ENCODE measurements around the gene HDAC9.

The HDAC9 gene

GRCh38 chr7:18494821-18495408 is 634 bp upstream of the HDAC9 start:
- no peak for DNase-seq (ENCODE audit: low read depth)

GRCh38 chr7:18496341-18496700 is 772 bp downstream of the HDAC9 start:
- DNase-seq (ENCODE audit: low read depth): no peak

GRCh38 chr7:18497082-18497481 is 1.5 kb downstream of the HDAC9 start:
- no peak for DNase-seq (ENCODE audit: low read depth)

DNA sequence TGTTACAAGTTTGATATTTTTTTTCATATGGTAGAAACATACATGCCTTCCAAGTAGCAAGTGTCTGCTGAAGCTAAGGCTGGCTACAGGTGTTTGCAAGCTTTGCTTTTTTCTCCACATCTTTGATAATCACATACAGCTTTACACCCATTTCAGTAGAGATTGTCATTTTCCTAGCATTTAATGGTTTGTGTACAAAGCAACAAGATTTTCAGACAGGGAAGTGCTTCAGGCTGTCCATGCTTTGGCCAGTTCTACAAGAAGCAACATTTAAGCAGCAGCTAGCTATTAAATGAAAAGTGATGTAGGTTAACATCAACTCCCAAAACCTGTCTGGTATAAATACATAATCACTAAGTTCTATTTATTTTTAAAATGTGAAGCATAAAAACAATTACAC is 2.3 kb downstream of the HDAC9 start:
- no peak for DNase-seq (ENCODE audit: low read depth)

DNA sequence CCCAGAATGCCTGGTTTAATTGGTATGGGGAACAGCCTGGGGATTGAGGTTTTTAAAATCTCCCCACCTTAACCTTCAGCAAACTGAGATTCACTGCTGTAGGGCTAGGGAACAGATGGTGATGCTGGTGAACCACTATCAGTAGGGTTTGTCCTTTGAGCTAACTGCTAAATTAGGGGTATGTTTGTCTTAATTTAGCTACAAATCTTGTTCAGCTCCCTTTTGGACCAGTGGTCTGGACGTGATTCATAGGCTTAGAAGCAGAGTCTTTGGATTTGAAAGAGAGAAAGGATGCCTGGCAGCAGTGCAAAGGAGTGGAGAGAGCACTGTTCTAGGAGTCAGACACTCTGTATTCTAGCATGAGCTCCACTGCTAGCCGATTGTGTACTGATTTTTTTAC is 2.8 kb downstream of the HDAC9 start:
- DNase-seq (ENCODE audit: low read depth): no peak

GRCh38 chr7:18499407-18500177 is 4.0 kb downstream of the HDAC9 start:
- no peak for DNase-seq (ENCODE audit: low read depth)

GRCh38 chr7:18503126-18503866 is 7.7 kb downstream of the HDAC9 start:
- no peak for DNase-seq (ENCODE audit: low read depth)

DNA sequence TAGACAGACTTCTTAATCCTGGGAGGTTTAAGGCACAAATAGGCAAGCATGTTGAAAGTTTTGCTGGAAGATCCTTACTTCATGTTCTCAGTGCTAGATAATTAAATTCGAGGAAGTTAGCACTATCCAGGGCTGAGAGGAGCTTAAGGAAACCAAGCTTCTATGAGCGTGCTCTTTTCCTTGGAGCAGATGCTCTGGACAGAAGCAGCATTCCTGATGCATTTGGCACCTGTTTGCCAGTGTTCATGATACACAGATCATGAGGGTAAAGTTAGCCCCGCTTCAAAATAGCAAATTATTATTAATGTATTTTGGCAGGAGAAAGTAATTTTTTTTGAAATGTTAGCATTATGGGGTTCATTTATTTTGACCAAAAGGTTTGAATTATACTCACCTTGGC is 9.4 kb downstream of the HDAC9 start:
- no peak for DNase-seq (ENCODE audit: low read depth)

DNA sequence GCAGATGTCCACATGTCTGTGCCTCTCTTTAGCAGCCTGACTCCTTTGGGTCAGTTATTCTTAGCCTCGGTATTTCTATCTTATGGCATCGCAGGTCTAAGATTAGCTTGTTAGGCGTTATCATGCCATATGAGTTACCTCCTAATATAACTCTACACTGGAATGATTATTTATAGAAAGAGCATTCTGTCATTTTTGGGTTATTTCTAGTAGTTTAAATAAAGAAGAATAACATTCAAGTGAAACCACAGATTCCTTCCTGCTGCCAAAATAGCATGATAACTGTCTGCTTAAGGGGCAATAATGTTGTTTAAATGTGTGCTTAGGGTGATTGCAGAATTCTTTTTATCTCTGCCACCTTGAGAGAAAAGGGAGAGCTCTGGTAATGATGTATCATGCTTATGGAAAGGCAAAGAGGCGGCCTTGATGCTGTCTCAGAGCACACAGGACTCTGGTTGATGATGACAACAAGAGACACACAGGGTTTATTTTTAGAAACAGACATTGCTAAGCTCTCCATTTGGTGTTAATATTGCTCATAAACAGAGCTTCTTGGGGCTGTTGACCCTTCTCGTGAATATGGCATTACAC is 10.4 kb downstream of the HDAC9 start:
- DNase-seq (ENCODE audit: low read depth): no peak

GRCh38 chr7:18508443-18509427 is 13.2 kb downstream of the HDAC9 start:
- no peak for DNase-seq (ENCODE audit: low read depth)

GRCh38 chr7:18509481-18509880 is 13.9 kb downstream of the HDAC9 start:
- no peak for DNase-seq (ENCODE audit: low read depth)

- no peak for DNase-seq (ENCODE audit: low read depth)
These were observed 16.0 kb downstream of the HDAC9 start for GRCh38 chr7:18511351-18512140.

DNA sequence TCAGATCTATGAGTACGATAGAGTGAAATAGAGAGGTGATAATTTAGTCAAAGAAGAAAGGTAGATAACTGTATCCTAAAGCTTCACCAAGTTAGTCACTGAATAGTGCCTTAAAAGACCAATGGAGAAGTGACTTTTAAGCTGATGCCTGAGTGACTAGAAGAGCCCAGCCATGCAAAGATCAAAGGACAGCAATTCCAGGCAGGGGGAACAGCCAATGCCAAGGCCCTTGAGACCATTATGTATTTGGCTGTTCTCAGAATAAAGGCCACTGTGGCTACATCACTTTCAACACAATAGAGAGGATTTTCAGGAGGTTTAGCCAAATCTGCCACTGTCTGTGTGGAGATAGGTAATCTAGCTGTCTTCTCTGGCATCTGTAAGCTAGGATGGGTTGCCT is 17.8 kb downstream of the HDAC9 start:
- DNase-seq (ENCODE audit: low read depth): no peak

GRCh38 chr7:18515067-18515466 is 19.5 kb downstream of the HDAC9 start:
- DNase-seq (ENCODE audit: low read depth): no peak

DNA sequence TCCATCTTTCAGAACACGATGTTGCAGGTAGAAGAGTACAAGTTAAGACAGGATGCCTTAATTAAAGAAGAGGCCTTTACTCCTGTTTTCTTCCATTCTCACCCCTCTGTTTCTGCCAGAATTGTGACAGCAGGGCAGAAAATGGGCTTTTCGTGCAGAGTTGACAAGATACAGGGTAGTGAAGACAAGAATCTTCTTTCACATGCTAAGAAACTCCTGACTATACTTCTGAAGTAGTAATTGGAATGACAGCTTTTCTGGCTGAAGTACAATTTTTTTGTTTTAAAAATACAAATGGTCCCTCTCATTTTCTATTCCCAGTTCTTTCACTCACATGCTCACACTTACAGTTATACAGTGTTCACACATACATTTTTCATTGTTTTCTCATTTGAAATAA is 22.1 kb downstream of the HDAC9 start:
- no peak for DNase-seq (ENCODE audit: low read depth)

- no peak for DNase-seq (ENCODE audit: low read depth)
These were observed 23.0 kb downstream of the HDAC9 start for GRCh38 chr7:18518555-18518954.

DNA sequence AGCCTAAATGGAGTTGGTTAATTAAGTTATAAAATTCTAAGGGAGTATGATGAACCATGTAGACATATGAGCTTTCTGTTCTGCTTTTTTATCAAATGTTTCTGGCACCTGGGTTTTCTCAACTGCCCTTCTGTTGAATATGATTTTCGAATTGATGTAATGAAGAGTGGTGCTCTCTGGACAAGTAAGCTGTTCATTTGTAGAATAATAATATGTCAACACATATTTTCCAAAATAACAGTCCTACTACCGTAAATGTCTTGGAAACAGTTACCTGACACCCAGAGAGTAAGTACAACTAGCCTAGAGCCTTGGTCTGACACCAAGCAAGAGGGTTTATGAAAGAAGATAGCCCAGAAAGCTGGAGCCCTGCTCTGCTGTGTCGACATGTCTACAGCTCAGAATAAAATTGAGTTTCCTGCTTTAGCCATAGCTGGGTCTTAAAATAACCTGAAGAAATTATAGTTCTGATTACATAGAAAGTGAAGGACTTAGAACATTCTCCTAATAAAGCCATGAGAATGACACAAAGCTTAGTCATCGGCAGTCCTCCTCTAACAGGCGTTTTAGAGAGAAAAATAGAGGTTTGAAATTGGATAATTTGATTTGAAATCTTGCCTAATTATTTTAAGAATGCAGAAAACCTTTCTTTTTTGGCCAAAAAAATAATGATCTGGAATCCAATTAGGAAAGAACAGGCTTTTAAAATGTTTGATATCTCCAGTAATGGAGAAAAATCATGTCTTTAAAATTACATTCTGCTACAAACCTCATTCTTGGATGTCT is 25.1 kb downstream of the HDAC9 start:
- DNase-seq (ENCODE audit: low read depth): no peak

DNA sequence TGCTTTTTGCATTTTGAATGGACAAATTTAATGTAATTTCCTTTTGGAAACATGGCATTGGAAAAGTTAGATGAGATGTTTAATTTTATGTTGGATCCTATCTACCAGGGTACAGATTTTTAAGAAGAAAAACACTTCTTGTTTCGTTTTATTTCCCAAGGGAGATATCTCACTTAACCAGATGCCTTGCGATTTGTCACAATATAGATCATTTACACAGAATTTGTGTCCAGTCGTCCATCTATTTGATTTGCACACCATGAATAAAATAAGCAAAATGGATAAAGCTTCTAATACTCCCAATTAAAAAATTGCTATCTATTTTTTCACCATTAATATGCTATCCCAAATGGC is 25.7 kb downstream of the HDAC9 start:
- no peak for DNase-seq (ENCODE audit: low read depth)

- DNase-seq (ENCODE audit: low read depth): no peak
These were observed 26.5 kb downstream of the HDAC9 start for GRCh38 chr7:18521945-18522566.

GRCh38 chr7:18524248-18524647 is 28.7 kb downstream of the HDAC9 start:
- no peak for DNase-seq (ENCODE audit: low read depth)
